ENCODE results near the gene RANBP10.

The RANBP10 gene

GRCh38 chr16:67834242-67834614, 27.9 kb upstream of the RANBP10 start:
- ATAC-seq, result no peak
- no peak for TF ChIP-seq BACH2 (CRISPR knock-in tag; IDR thresholded peaks at IDR 0.05; ENCODE audit: borderline replicate concordance)

GRCh38 chr16:67833415-67834241, 27.3 kb upstream of the RANBP10 start:
- TF ChIP-seq CSRNP3 (CRISPR knock-in tag; IDR thresholded peaks at IDR 0.05) (no peak), ZFP3 (CRISPR knock-in tag; IDR thresholded peaks at IDR 0.05) (no peak), GLIS3 (CRISPR knock-in tag; IDR thresholded peaks at IDR 0.05) (no peak), CREB5 (CRISPR knock-in tag; IDR thresholded peaks at IDR 0.05; ENCODE audit: low read depth) (no peak), POU6F1 (CRISPR knock-in tag; IDR thresholded peaks at IDR 0.05; ENCODE audit: borderline replicate concordance, low read depth) (no peak), RARB (CRISPR knock-in tag; IDR thresholded peaks at IDR 0.05) (no peak), ESRRG (CRISPR knock-in tag; IDR thresholded peaks at IDR 0.05) (no peak)
- ATAC-seq, result peak; percentile 99

- peak; percentile 65 for ATAC-seq
- TF ChIP-seq ZC3H10 (CRISPR knock-in tag; IDR thresholded peaks at IDR 0.05) (no peak), RARB (CRISPR knock-in tag; IDR thresholded peaks at IDR 0.05) (no peak), CSDC2 (CRISPR knock-in tag; IDR thresholded peaks at IDR 0.05) (no peak), TCF4 (CRISPR knock-in tag; IDR thresholded peaks at IDR 0.05; ENCODE audit: borderline replicate concordance) (no peak), CREB5 (CRISPR knock-in tag; IDR thresholded peaks at IDR 0.05; ENCODE audit: low read depth) (no peak), POU6F1 (CRISPR knock-in tag; IDR thresholded peaks at IDR 0.05; ENCODE audit: borderline replicate concordance, low read depth) (no peak), ZNF70 (CRISPR knock-in tag; IDR thresholded peaks at IDR 0.05) (no peak), ZFP3 (CRISPR knock-in tag; IDR thresholded peaks at IDR 0.05) (no peak), PATZ1 (CRISPR knock-in tag; IDR thresholded peaks at IDR 0.05; ENCODE audit: borderline replicate concordance) (no peak), BACH2 (CRISPR knock-in tag; IDR thresholded peaks at IDR 0.05; ENCODE audit: borderline replicate concordance) (no peak), ARNTL (CRISPR knock-in tag; IDR thresholded peaks at IDR 0.05; ENCODE audit: borderline replicate concordance, low read depth) (no peak), ZNF8 (CRISPR knock-in tag; IDR thresholded peaks at IDR 0.05) (no peak), ZFP30 (CRISPR knock-in tag; IDR thresholded peaks at IDR 0.05) (no peak), TOX (CRISPR knock-in tag; IDR thresholded peaks at IDR 0.05; ENCODE audit: borderline replicate concordance) (no peak), GLIS3 (CRISPR knock-in tag; IDR thresholded peaks at IDR 0.05) (no peak)
Observed at GRCh38 chr16:67833030-67833414, 26.7 kb upstream of the RANBP10 start.

- ATAC-seq, result no peak
- TF ChIP-seq GLIS3 (CRISPR knock-in tag; IDR thresholded peaks at IDR 0.05), result no peak
Observed at GRCh38 chr16:67828651-67829050, 22.3 kb upstream of the RANBP10 start.

Data from SK-N-SH treated with all-trans-retinoic acid at 6 μM for 48 hours (cell line).